HG02571 (cell line): ENCODE data around the gene SLX4.
"Not testable (repeated sequence)": the region's sequence is repeated elsewhere in the genome, so short reads cannot be mapped to it uniquely, and the experiment has no call there.

Experiments used
- ATAC-seq: cut with Tn5 transposase; IDR thresholded peaks from one replicate; pipeline ENCODE4 v1.9.1; 2021; ENCODE audit warnings: mild to moderate bottlenecking, moderate library complexity; ENCODE audit not compliant: unreplicated experiment

Gene SLX4

DNA sequence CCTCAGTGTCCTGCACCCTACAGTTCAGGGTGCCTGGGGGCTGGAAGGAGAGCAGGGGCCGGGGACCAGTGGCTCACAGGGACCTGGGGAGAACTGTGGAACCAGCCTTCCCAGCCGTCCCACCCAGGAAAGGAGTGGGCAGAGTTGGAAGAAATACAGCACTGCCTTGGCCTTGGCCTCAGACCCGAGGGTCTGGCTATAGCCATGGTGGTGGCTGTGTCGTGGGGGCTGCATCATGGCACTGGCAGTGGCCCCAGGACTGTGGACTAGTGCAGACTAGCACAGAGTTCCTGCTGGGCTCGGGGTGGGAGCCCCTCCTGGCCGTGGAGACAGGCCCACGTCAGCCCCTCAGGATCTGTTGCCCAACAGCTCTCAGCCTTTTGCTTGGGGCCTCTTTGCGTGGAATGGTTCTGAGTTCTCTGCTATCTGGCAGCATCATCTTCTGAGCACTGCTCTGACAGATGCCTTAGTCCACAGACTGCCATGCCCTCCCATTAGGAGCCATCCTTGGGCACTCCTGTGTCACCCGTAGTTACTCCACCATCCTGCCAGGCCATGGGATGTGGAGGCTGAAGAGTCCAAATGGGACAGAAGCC, 30.5 kb upstream of the SLX4 start:
- no peak for ATAC-seq

DNA sequence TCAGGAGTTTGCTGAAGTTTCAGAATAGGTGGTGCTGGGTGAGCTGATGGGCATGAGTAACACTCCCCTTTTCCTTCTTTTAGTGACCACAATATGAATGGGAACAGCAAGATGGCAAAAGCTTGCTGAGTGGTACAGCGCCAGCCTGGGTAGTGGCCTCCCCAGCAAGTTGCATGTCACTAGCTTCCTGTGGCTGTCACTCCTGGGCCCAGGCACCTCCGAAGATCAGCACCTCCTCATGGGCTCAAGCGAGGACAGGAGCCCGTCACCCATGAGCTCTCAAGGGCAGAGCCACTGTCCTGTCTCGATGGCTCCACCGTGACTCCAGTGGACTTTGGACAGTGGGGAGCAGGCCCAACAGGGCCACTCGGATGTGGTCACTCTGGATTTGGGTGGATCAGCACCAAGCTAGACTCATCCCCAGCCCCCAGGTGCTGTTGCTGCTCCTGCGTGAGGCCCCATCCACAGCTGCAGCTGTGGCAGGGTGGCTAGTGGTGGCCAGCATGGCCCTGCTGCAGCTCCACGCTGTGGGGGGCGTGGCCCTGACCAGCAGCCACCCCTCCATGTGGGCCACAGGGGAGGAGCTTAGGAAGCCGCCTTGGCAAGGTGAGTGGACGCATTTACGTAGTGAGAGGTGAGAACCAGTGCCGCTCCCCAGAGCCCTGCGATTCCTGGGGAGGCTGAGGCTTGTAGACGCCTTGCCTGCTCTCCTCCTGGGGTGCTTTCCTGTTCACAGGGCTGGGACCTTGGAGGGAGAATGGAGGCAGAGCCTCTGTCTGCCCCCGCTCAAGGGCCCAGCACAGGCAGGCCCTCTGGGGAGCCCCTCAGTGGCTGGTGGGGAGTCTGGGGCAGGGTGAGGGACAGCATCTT, 29.5 kb upstream of the SLX4 start:
- no peak for ATAC-seq

DNA sequence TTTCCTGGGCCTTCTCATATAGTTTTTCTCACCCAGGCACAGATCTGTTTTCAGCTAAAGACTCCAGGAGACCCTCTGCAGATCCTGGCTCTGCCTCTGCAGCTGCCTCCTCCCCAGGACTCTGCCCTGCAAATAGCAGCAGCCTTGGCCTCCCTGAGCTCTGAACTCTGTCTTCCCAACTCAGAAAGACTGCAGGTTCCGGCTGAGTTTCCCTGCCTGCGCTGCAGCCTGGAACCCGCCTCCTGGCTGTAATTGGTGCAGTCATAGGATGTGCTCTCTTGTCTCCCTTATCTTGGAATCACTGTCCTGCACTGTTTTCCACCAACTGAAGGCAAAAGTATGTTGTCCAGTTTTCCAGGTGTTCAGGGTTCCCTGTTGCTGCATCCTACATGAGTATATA, 28.8 kb upstream of the SLX4 start:
- no peak for ATAC-seq

DNA sequence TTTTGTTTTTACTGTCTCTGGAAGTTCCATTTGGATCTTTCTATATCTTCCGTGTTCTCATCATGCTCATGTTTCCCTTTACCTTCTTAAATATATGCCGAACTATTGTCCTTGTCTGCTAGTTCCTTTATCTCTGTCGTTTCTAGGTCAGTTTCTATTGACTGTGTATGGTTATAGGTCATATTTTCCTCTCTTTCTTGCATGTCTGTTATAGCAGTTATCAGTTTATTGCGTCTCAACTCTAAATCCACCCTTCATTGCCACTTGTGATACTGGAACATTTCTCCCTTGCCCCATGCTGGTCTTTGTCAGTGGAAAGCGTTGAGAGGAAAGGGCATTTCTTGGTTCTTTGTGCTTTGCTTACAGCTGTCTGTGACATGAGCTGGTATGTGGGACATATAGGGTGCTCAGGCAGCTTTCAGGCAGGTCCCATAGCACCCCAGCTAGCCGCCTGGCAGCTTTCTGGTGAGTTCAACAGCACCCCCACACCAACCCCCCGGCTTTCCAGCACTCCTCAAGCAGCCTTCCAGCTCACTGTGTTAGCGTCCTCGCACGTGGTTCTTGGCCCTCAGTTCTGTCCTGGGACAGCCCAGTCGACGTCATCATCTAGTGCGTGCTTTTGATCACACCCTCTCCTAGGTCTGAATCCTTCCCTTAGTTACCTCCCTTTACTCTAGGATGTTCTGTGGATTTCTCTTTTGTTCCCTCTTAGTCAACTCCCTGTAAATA, 27.7 kb upstream of the SLX4 start:
- no peak for ATAC-seq

DNA sequence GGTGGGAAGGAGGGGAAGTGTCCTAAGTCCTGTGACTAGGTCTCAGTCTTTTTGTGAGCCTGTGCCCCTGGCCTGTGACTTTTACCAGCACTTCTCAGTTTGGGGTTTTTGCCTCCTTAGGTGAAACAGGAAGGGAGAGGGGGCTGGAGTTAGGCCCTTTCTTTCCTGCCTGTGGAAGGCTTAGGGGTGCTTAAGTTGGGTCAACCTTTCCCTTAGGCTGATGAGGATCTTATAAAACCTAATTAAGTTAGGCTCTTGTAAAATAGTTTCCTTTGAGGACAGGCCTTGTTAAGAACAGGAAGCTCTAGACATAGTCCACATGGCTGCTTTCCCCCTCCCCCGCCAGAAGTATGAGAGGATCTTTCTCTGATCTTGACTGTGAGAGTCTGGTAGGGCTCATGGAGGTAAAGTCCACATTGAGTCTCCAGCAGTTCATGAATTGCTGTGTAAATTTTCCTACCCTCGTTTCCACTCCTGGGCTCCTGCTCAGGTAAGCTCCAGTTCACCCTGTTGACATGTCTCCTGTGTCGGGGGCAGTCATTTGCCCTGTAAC, 26.0 kb upstream of the SLX4 start:
- no peak for ATAC-seq

DNA sequence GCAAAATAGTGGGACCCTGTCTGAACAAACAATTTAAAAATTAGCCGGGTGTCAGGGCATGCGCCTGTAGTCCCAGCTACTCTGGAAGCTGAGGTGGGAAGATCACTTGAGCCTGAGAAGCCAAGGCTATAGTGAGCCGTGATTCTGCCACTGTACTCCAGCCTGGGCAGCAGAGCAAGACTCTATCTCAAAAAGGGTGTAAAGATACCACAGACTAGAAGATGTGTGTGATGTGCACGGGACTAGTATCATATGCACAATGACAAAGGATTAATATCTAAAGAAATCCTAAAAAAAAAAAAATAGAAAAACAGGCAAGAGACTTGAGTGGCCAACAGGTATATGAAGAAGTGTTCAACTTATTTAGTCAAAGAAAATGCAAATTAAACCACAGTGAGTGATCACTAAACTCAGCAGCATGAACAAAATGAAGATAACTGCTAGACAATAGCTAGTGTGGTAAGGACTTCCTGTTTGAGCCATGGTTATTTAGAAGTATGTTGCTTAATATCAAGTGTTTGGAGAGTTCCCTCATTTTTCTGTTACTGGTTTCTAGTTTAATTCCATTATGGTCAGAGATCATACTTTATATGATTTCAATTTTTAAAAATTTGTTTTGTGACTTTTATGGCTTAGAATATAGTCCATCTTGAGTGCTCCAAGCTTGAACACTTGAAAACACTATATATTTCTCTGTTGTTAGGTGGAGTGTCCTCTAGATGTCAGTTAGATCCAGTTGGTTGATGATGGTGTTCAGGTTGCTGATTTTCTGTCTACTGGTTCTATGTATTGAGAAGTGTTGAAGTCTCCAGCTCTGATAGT, 14.7 kb upstream of the SLX4 start:
- ATAC-seq = no peak

DNA sequence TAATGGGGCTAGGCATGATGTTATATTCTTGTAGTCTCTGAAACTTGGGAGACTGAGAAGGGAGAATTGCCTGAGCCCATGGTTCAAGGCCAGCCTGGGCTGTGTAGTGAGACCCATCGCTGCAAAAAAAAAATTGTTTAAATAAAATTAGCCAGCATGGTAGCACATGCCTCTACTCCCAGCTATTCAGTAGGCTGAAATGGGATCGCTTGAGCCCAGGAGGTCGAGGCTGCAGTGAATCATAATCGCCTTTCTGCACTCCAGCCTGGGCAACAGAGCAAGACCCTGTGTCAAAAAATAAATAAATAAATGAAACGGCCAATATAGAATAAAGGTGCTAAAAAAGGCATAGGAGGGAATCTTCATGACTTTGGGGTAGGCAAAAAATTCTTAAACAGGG, 13.9 kb upstream of the SLX4 start:
- ATAC-seq = no peak

DNA sequence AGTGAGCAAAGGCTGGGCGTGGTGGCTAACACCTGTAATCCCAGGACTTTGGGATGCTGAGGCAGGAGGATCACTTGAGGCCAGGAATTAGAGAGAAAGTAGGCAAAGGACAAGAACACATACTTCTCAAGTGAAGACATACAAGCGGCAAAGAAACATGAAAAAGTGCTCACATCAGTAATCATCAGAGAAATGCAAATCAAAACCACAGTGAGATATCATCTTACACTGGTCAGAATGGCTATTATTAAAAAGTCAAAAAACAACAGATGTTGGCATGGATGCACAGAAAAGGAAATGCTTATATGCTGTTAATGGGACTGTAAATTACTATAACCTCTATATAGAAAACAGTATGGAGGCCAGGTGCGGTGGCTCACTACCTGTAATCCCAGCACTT, 12.2 kb upstream of the SLX4 start:
- no peak for ATAC-seq

DNA sequence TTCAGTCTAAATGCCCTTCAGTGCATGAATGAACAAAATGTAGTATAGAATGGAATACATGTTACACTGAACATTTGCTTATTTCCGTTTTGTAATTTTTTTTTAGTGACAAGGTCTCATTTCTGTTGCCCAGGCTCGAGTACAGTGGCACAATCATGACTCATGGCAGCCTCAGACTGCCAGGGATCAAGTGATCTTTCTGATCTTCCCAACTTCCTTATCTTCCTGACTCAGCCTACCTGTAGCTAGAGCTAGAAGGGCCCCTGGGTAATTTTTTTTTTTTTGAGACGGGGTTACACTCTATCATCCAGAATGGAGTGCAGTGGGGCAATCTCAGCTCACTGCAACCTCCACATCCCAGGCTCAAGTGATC, 7.3 kb upstream of the SLX4 start:
- no peak for ATAC-seq

DNA sequence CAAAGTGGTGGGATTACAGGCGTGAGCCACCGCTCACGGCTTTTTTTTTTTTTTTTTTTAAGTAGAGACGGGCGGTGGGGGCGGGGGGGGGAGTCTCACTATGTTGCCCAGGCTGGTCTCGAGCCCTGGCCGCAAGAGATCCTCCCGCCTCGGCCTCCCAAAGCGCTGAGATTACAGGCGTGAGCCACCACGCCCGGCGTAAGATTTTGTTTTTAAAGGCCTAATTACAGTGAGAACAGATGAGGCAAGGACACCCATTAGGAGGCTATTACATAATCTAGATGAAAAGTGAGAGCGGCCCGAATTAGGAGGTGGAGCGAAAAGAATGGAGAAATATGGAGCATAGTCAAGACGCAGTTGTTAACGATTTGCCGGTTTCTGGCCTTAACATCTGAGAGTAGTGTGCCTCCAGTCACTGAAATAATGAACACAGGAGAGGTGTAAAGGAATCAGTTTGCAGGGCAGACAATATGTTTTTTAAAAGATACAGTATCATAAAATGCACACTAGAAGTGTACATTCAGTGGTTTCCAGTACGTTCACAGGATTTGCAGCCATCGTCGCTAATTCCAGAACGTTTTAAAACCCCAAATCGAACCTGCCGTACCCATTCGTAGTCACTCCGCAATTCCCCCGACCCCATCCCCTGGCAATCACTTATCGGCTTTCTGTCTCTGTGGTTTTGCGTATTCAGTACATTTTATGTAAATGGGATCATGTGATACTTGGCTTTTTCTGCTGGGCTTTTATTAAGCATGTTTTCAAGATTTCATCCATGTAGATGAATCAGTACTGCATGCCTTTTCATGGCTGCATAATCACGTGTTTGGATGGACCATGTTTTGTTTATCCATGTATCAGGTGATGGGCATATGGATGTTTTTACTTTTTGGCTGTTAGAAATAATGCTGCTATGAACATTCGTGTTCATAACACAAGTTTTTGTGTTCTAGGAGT, 1.4 kb upstream of the SLX4 start:
- ATAC-seq = no peak

DNA sequence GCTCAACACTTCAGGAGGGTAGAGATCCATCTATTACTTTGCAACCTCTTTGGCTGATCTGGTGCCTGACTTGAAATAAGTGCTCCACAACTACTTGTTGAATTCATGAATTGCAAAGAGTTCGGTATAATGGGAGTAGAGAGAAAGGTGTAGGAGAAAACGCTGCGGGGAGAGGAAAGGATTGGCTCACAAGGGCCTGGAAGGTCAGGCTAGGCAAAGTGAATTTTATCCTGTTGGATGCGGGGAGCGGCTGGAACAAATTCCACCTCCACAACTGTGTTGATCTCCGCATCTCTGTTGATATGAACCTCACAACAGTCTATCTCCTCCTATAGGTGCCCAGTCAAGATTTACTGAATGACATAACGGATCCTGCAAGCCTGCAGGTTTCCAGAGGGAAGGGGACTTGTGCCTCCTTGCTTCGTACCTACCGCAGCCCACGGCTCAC, 684 bp downstream of the SLX4 start:
- ATAC-seq = no peak

DNA sequence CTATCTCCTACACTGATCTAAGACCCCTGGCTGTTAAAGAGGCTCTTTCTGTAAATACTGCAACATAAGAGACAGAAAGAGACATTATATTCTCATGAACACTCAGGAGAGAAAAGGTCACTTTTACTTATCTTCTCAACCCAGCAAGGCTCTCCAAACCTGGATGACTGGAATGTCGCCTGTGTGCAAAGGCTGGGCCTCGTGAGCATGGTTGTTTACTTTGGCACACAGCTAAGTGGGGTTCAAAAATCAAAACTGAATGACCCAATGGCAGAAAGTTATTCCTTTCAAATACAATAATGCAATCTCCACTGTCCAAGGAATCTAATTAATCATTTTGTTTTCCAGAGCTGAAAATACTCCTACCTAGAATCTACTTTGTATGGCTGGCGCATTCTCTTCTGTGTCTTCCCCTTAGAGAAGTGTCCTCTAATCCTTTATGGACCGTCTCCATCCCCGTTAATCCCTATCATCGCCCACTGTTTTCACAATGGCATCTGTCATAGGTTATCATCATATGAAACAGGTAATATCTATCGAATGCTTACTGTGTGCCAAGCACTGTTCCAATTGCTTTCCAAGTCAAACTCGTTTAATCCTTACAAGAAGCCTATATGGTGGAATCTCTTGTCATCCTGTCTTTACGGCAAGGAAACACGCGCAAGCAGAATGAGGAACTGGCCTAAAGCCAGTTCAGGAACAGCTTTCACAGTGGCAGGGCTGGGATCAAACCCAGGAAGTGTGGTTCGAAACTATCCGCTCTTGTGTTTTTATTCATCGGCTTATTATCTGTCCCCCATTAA, 1.3 kb downstream of the SLX4 start:
- ATAC-seq = no peak

DNA sequence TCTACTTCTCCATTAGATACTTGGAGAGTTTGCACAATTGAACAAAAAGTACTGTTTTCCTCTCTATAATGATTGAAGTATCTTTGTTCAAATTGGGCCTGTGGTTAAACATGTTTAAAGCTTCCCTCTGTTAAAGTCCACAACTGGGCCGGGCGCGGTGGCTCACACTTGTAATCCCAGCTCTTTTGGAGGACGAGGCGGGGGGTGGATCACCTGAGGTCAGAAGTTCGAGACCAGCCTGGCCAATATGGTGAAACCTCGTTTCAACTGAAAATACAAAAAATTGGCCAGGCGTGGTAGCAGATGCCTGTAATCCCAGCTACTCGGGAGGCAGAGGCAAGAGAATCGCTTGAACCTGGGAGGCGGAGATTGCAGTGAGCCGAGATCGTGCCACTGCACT, 2.4 kb downstream of the SLX4 start:
- not testable (repeated sequence) for ATAC-seq

DNA sequence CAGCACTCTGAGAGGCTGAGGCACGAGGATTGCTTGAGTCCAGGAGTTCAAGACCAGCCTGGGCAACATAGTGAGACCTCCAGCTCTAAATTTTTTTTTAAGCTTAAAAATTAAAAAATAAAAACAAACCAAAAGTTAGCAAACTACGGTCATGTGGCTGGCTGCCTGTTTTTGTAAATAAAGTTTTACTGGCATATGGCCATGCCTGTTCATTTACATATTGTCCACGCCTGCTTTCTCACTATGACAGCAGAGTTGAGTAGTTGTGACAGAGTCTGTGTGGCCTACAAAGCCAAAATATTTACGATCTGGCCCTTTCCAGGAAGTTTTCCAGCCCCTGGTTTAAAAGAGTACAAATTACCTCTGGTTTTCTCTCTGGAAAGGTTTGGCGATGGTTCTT, 3.3 kb downstream of the SLX4 start:
- ATAC-seq = no peak

DNA sequence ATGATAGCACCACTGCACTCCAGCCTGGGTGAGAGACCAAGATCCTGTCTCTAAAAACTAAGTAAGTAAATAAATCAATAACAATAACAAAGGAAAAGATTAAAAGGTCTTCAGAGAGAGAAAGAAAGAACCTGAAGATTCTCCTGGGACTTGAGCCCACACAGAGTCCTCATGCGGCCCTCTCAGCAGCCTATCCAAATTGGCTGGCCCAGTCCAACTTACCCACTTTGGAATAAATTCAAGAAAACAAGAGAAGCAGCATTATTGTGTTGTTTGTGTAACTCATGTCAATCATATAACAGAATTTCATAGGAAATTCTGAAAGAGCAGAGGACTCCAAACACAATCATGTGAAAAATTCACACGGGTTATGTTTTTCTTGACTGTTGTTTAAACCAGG, 3.8 kb downstream of the SLX4 start:
- ATAC-seq = no peak

DNA sequence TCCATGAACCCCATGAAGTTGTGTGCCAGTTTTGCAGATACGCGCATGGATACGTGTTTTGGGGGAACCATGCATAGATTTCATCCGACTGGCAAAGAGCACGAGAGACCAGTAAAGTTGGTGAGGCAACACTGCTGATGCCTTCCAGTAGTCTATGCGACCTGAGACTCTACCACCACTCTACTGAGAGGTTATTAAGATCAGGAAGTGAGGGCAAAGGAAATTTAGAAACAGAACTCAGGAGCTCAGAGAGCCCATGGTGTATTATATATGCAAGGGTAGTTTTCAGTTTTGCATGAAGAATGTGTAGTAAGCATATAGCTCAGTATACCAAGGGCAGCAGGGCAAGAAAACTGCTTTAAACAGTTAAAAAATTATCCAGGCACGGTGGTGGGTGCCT, 4.2 kb downstream of the SLX4 start:
- ATAC-seq = no peak

DNA sequence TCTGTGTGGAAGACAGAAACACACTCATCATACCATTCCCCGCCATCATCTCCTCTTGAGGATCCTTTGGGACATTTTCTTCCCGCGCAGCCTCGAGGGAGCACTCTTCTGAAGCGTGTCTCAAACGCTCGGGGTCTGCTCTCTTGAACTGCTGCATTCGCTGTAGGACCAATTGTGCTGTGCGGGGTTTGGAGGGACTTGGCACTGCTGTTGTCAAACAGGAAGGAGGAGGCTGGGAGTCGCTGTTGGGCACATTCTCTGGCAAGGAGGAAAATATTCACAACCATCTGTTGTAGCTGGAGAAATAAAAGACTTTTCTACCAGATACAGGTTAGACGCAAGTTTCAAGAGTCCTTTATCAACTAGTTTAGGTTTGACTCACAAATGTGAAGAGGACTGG, 5.0 kb downstream of the SLX4 start:
- no peak for ATAC-seq

DNA sequence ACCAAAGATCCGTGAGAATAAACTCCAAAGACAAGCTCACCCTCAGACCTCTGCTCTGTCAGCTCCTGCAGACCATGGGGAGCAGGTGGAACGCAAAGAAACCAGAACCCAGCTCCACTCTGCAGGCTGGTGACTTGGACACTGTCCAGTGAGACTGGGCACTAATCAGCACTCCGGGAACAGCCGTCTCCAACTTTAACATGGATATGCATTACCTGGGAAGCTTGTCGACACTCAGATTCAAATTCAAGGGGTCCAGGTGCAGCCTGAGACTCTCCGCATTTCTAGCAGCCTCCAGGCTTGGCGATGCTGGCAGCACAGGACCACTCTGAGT, 9.1 kb downstream of the SLX4 start:
- ATAC-seq = no peak
